Measurements from ENCODE around the gene RORB.

RORB gene

DNA sequence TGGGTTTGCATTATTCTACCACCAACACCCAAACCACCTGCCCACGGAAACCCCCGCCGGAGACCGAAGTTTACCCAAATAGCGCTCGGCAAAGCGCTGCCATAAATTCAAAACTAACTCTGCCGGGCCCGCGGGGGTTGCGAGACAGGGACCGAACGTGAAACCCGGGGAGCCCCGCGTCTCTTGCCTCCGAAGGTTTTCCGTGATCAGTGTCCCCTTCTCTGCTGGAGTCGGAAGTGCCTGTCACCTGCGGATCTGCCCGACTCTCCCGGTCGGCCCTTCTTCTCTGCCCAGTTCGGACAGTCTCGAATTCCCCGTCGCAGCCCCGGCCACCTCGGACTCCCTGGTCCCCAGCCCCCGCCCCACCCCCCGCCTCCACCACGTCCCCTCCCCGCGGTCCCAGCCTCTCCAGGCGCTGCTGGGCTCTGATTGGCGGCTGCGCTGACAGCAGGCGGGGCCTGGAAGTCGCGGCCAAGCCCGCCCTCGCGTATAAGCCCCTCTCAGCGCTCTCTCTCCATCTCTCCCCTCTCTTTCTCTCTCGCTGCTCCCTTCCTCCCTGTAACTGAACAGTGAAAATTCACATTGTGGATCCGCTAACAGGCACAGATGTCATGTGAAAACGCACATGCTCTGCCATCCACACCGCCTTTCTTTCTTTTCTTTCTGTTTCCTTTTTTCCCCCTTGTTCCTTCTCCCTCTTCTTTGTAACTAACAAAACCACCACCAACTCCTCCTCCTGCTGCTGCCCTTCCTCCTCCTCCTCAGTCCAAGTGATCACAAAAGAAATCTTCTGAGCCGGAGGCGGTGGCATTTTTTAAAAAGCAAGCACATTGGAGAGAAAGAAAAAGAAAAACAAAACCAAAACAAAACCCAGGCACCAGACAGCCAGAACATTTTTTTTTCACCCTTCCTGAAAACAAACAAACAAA is at the start of gene RORB:
Gene RORB (plus strand): TSS at position 517 of the 929 bp plus-strand sequence. CDS start 642 bp downstream, outside the sequence.
- peak; percentile 88 for DNase-seq

DNA sequence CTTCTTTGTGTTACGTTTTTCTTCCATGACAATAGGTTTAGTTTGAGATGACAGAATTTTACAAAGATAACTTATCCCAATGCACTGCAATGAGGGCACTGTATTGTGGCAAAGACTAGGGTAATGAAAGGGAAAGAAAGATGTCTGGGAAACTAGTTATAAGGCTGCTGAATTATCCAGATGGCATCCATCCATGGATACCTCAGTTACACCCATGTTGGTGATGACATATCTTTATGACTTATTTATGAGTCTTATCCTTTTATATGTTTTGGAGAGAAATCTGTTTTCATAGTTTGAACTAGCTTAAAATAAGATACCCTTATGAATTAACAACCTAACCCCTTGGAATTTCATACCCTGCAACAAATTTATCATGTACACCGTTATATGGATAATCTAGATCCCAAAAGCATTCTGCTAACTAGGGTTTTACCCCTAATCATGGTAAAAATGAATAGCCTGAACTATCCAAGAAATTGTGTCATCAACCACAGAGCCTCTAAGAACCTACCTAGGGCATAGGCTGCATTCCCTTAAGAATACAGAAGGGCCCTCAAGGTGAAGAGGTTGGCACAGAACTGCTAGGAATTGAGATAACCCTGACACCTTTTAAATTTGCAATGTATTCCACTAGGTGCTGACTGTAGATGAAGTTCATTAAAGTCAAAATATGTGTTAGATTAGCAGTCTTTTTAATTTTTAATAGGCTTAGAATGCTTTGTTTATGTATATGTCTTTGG is 49.5 kb upstream of the RORB start:
- DNase-seq, result no peak

DNA sequence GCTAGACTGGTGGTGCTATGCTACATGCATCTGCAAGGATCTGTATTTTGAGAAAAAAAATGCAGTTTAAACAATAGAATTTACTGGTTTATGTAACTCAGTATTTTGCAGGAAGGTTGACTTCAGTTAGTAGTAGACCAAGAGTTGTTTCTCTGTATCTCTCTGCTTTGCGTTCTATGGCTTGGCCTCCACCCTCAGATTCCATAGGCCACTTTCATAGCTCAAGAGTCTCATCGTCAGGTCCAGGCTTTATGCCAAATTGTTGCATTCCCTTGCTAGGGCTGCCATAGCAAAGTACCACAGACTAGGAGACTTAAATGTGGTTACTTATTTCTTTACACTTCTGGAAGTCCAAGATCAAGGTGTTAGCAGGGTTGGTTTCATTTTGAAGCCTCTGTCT is 48.1 kb upstream of the RORB start:
- no peak for DNase-seq

DNA sequence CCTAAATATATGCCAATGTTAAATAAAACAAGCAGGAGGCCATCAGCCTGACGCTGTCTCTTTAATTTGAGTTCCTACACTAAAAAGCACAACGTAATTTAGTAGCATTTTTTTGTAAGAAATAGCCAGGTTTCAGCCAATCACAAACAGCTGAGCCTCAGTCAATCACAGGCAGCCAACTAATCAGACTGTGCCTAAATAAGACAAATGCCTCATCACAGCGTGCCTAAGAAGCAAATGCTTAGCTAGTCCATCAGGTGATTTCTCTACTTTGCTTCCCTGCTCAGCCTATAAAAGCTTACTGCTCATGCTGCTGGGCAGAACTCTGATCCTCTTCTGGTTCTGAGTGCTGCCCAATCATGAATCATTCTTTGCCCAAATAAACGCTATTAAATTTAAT is 38.3 kb upstream of the RORB start:
- no peak for DNase-seq

DNA sequence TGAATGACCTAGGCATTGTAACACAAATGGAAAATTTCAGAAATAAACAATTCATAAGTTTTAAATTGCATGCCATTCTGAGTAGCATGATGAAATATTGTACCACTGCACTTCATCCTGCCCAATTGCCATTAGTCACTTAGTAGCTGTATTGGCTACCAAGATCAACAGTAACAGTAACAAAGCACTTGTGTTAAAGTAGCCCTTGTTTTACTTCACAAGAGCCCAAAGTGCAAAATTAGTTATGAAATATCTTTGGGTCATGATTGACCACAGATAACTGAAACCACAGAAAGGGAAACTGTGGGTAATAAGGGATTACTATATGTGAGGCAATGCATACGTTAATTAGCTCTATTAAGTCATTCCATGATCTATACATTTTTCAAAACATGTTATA is 33.3 kb upstream of the RORB start:
- DNase-seq, result no peak

DNA sequence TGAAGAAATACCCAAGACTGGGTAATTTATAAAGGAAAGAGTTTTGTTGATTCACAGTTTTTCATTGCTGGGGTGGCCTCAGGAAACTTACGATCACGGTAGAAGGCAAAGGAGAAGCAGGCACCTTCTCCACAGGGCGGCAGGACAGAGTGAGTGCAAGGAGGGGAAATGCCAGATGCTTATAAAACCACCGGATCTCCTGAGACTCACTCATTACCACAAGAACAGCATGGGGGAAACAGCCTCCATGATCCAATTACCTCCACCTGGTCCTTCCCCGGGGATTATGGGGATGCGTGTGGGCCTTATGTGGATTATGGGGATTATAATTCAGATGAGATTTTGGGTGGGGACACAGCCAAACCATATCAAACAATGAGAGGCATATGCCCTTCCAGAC is 18.5 kb upstream of the RORB start:
- DNase-seq, result no peak

DNA sequence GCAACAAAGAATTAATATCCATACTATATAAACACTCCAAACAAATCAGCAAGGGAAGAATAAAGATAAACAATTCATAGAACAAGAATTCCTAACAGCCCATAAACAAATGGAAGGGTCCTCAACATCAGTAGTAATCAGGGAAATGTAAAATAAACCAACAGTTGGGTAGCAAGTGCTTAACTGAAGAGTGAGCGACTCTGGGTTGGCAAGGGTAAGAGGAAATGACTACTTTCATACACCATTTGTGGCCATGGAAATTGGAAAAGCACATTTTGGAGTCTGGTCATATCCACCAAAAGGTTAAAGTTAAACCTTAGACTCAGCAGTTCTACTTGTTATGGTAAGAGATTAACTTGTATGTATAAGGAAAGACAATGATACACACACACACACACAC is 17.4 kb upstream of the RORB start:
- no peak for DNase-seq

DNA sequence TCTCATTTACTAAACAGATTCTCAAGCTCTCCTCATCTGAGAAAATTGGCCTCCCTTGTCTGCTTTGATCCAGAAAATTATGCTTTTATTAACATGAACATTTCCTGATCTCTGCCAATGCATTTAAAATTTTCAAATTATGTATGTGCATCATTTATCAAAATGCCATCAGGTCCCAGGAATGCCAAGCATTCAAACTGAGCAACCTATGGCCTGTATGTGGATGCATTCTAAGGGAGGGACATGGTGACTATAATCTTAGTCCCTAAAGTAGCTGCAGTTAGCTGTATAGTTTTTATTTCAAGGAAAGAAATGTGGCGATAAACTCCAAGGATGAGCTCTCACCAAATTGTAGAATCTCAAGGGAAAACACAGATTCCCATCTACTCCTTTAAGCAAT is 9.7 kb upstream of the RORB start:
- DNase-seq, result no peak

DNA sequence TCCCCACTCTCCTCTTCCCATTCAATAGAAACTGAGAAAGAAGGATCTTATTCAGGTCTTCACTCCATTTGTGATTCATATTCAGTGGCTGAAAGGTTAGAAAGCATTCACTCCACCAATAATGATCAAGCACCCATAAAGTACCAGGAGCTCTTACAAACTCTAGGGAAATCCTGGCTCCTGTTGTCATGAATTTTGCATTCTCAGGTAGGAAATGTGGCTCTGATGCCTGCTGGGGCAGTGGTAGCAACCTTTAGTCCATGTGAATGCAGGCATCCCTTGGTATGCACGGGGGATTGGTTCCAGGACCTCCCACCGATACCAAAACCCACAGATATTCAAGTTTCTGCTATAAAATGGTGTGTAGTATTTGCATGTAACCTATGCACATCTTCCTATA is 3.6 kb upstream of the RORB start:
- DNase-seq, result no peak

DNA sequence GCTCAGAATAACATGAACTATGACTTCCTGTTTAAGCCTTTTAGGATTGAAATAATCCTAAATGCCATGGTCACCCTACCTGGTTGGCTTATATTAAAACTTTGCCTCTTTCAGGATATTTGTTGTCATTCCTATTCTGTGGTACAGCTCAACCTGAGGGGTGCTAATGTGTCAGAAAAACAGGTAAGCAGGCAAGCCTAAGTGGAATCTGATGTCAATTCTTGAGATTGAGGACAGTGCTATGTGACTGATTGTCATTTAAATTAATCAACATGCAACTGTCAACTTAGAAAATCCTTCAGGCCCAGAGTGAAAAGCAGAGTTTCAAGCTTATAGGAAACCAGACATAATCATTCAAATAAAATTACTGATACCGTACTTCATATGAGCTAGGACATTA is 2.6 kb upstream of the RORB start:
- DNase-seq, result no peak

DNA sequence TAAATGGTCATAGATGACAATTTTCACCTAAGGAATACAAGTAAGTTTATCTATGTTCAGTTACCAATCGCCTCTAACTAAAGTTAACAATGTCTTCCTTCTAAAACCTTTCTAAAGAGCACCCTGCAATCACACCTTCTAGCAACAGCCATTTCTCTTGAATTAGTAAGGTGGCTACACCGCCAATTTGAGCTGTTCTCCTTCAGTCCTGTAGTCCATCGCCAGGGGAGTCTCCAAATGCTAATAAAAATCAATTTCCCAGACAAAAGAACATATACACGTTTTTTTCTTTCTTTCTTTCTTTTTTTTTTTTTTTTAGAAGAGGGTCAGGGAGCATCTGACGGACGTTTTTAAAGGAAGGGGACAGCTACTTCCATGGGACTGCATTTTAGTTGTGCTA is 729 bp upstream of the RORB start:
- DNase-seq, result no peak

DNA sequence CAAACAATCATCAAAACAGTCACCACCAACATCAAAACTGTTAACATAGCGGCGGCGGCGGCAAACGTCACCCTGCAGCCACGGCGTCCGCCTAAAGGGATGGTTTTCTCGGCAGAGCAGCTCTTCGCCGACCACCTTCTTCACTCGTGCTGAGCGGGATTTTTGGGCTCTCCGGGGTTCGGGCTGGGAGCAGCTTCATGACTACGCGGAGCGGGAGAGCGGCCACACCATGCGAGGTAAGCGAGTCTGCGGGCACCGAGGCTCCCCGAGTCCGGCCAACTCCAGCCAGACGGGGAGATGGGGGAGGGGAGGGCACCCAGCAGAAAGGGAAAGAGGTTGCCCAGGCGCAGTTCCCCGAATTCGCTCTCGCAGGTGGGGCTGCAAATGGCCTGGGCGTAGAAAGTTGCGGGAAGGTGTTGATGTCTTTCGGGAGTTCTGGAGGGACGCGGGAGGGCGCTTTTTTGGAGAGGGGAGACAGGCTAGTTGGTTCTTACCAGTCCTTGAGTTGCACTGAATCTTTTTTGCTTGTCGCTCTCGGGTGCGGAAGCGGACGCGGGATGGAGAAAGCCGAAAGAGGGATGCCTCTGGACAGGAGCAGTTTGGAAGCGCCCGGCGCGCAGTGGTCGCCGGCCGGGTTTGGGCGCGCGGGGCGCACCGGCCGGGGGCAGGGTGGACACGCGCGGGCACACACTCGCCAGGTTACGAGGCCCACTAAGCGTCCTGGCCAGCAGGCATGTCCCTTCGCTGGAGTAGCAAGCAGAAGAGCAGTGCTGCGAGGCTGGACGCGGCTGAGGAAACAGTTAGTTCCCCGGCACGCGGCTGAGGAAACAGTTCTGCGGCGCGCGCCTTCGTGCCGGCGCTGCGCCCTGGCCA is 849 bp downstream of the RORB start:
- DNase-seq, result peak; percentile 25

DNA sequence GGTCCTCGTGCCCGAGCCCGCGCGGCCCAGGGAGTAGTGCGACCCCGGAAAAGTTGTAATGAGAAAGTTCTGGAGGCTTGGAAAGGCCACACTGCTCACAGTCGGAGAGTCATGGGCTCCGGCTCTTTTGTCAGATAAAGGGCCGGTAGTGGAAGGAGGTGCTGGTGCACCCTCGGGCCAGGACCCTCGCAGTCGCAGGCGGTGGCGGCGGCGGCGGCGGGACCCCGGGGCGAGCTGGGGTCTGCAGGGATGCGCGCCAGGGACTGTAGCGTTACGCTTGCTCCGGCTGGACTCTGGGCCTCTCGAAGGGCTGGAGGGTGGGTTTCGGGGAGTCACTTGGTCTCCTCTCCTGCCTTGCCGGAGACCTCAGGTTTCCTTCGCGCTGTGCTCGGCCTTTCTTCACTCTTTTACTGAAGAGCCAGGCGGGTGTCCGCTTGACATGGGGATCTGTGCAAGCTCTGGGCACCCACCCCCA is 1.5 kb downstream of the RORB start:
- DNase-seq, result peak; percentile 8

DNA sequence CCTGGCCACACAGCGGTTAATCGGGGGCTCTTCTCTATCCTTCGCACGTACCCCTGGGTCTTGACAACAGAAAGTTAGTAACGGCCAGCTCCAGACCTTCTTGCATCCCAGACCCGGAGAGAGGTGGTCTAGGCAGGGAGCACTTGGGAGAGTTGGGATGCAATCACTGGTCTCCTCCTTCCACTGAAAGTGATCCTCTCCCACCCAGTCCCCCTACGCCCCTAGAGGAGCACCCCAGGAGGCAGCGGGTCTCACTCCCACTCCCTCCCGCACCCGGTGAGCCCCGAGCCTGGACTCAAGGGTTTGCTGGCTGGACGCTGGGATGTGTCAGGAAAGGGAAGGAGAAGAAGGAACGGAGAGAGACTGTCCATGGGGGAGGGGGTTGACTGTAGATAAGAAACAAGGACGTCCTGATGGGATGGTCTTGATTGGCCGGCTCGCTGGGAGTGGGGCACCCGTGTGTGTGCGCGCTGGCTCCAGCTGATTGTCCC is 2.0 kb downstream of the RORB start:
- no peak for DNase-seq

DNA sequence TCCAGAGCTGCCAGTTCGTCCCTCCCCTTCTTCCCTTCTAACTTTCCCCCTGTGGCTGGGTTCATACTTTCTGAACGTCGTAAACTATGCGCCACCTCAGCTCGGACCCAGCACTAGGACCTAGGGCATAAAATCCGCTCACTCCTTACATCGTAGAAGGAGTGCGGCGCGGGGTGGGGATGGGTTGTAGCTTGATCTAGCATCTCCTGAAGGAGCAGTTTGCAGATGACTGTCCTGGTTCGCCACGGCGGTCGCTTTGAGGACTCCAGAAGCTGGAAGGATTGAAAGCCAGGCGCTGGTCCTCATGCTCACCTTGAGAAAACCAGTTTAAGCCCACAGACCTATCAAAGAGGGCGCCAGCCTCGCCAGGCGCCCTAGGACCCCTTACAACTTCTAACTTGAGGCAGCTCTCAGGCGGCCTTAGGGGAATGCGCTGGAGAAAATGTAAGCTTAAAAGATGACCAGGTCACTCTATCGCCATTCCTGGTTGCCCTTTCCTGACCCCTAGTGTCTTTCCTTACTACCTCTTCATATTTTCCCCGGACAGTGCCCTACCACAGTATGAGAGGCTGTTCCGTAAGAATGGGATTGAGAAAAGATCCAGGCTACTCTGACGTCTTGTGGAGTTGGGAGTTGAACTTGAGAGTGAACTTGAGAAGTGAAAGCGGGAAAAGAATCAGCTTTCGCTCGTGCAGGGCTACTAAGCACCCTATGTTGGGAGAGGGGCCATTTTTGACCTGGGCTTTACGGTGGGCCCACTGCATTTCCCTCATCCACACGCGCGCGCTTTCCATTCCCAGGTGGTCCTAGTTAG is 2.8 kb downstream of the RORB start:
- no peak for DNase-seq

DNA sequence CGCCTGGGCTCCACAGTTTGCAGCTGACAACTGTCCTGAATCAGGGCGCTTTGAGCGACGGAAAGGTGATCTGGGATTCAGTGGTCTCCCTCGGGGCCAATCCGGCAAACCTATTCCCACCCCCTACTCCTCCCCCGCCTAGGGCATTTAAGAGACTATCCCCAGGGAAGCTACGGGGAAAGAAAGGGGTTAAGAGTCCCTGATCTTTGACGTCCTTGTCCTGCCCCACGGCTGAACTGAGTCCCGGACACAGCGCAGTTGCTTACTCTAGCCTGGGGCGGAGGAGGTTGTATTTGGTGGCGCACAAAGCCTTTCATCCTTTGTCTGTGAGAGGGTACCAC is 3.4 kb downstream of the RORB start:
- DNase-seq, result no peak

DNA sequence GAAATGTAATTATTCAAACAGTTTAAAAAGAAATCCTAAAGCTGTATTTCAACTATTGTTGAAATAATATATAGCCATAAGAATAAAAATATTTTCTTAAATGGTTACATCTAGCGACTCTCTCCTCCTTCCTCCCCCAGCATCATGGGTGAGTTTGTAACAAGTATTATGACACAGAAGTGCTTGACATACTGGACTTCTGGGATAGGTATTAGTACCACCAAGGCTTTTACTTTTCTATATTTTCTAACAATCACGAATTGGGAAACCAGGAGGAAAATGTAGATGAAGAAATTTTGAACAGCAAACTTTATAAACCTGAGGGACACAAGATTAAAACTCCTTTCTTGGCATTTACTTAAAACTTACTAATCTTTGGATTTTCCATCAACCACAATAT is 4.4 kb downstream of the RORB start:
- no peak for DNase-seq

DNA sequence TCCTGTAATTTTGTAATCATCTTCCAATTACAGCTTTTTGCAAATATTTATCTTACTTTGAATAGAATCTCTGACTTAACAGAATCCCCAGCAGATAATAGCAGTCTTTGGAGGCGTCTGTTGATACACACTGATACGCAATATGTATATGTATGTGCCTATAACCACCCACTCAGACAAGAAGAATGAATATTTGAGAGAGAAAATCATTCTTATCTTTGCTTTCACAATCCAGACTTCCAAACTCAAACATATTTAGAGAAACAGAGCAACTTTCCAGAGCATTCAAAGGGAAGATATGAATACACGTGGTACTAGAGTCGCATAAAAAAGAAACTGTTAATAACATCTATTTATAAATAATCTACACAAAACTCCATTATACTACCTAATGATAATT is 6.1 kb downstream of the RORB start:
- no peak for DNase-seq

DNA sequence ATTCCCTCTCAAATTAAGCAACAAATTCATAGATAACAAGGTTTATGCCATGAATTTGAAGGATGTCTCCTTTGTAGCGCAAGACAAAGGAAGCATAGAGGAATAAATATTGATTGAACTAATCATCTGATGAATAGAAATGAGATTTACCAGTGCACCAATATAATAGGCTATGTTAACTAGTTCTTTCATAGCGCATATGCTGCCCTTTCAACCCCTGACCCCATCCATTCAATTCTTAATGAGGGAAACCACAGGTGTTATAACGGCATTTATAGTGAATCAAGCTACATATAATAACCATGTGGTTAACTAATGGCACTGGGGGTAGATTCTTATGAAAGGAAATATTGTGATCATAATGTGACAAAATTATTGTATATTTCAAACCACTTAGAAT is 6.5 kb downstream of the RORB start:
- no peak for DNase-seq

DNA sequence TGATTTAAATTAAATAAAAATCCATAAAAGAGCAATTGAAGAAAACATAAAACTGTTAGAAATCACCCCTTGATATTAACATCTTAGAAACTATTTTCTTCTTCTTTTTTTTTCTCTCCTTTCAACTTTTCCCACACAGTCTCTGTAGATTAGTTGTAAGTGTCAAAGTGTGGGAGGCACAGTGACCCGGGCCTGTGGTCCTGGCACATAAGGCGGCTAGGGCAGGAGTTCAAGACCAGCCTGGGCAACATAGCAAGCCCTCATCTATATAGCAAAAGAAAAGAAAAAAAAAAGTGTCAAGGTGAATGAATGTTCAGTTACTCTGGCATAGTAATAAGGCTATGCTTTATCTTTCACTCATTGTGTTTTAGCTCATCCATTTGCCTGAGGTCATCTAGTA is 14.2 kb downstream of the RORB start:
- no peak for DNase-seq

DNA sequence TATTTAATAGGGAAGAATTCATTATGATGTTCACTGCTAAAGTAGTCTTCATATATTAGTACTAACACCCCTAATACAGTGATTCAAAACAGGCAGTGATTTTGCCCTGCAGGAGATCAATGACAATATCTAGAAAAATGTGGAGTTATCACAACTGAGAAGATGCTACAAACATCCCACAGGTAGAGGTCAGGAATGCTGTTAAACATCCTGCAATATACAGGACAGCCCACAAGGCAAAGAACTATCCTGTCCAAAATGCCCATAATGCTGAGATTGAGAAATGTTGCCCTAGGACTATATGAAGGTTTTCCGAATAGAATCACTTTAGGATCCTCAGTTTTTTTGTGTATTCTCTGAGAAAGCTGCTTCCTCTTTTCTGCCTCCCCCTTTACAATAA is 15.3 kb downstream of the RORB start:
- DNase-seq, result no peak

DNA sequence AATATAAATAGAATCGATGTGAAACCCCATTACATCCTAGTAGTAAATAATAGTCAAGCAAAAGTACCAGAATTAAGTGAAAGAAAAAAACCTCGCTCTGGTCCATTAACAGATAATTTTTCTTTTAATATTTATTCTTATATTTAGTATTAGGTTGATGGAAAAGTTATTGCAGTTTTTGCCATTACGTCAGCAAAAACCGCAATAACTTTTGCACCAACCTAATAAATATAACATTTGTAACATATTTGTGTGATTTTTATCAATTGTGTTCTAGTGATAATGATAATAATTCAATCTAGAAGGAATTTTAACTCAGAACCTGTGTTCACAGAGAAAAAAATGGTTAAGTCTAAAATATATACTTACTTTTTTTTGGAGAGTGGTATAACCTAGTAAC is 16.1 kb downstream of the RORB start:
- DNase-seq, result no peak

Measured in NCI-H1092 (cell line).